K562 (cell line): ENCODE data around the gene KCNMB4. TPM values are rescaled to one million over a fixed set of nuclear protein-coding genes. Genes with fewer than 3 reads are reported as not detected.

Source experiments
- ATAC-seq: fragments of 200-7000 bp; cut with Tn5 transposase; 3 replicates; pipeline ENCODE4 v1.9.1; 2020; ENCODE audit warnings: moderate library complexity
- BruUV-seq: library from RNA; stranded (reverse); fragments of 400-500 nt; replicated peaks from 2 replicates; lab custom pipeline; 2021; lab: Mats Ljungman, UMichigan
- CTCF ChIA-PET: fragments of 300-600 bp; formaldehyde crosslinking; extraction: SDS; loops from one replicate; lab custom pipeline; 2021; ENCODE audit warnings: low intra/inter-chr PET ratio; lab: Yijun Ruan, JAX
- POLR2A ChIA-PET: fragments of 300-600, 350-650 bp; sonication (Branson Sonifier 250); formaldehyde crosslinking; extraction: SDS; loops from one replicate; lab custom pipeline; 2021; ENCODE audit warnings: antibody characterized with exemption, inconsistent platforms; lab: Yijun Ruan, JAX
- DNase-seq, 4 experiments: peaks; one replicate each; pipeline versions ENCODE4 v3.0.0 to v3.0.0-alpha.2; 2011 to 2018; ENCODE audit warnings: low spot score in 3 of 4, mixed read lengths in 3 of 4; ENCODE audit errors: extremely low read depth in 1 of 4
- FAIRE-seq: peaks from 2 replicates; lab custom pipeline; 2011; peaks lifted over from hg19 to GRCh38; lab: Jason Lieb, UNC
- H2AFZ ChIP-seq: 2 replicates; pipeline ENCODE4 v1.6.0; 2011; ENCODE audit warnings: low read depth, low read length, control low read depth, inconsistent platforms
- H3K27ac ChIP-seq: fragments of 200-600 bp; 3 replicates; pipeline ENCODE4 v1.8.0; 2011; ENCODE audit warnings: low read depth, mild to moderate bottlenecking, control low read depth, inconsistent platforms, low read length, moderate library complexity, mixed read lengths; ENCODE audit errors: extremely low read depth
- H3K27me3 ChIP-seq, 2 experiments: fragments of 300-600 bp in 1 of 2; 2 replicates in 1 of 2; 3 replicates in 1 of 2; pipeline versions ENCODE4 v1.6.0 to v1.8.0; 2011; ENCODE audit warnings: inconsistent platforms in 2 of 2, low read length in 2 of 2, mild to moderate bottlenecking in 1 of 2, mixed read lengths in 1 of 2, moderate library complexity in 1 of 2; ENCODE audit not compliant: control insufficient read depth in 2 of 2, insufficient read depth in 2 of 2
- H3K36me3 ChIP-seq: fragments of 300-600 bp; 3 replicates; pipeline ENCODE4 v1.8.0; 2011; ENCODE audit warnings: mild to moderate bottlenecking, low read length, inconsistent platforms; ENCODE audit not compliant: control insufficient read depth, insufficient read depth
- H3K4me1 ChIP-seq, 2 experiments: fragments of 200-600 bp in 1 of 2; replicated peaks in 1 of 2; 2 replicates in 1 of 2; 3 replicates in 1 of 2; pipeline versions ENCODE4 v1.5.1 to v1.8.0; 2011; ENCODE audit warnings: inconsistent platforms in 2 of 2, low read length in 2 of 2, mild to moderate bottlenecking in 1 of 2, mixed read lengths in 1 of 2, moderate library complexity in 1 of 2; ENCODE audit not compliant: control insufficient read depth in 2 of 2, insufficient read depth in 2 of 2
- H3K4me2 ChIP-seq: 2 replicates; pipeline ENCODE4 v1.6.1; 2011; ENCODE audit warnings: low read length, control low read depth, inconsistent platforms, mixed read lengths; ENCODE audit not compliant: insufficient read depth
- H3K4me3 ChIP-seq: fragments of 200-600 bp; sonication (generic), shearing (Covaris generic); 2 replicates; pipeline ENCODE4 v1.5.1; 2016; ENCODE audit warnings: control low read depth, inconsistent platforms
- H3K79me2 ChIP-seq: fragments of 200-600 bp; 3 replicates; pipeline ENCODE4 v1.8.0; 2011; ENCODE audit warnings: low read length, inconsistent platforms; ENCODE audit not compliant: control insufficient read depth, insufficient read depth
- H3K9ac ChIP-seq, 2 experiments: 2 replicates each; pipeline versions ENCODE4 v1.6.0 to v1.6.1; 2011; ENCODE audit warnings: low read depth in 2 of 2, low read length in 2 of 2, control low read depth in 1 of 2, inconsistent platforms in 1 of 2, mild to moderate bottlenecking in 1 of 2, mixed read lengths in 1 of 2; ENCODE audit not compliant: insufficient read depth in 1 of 2
- H3K9me1 ChIP-seq: one replicate; pipeline ENCODE4 v1.6.0; 2011; ENCODE audit warnings: inconsistent platforms, mild to moderate bottlenecking, low read length, moderate library complexity; ENCODE audit not compliant: control insufficient read depth, insufficient read depth
- H3K9me3 ChIP-seq: replicated peaks from 2 replicates; pipeline ENCODE4 v1.5.1; 2011; ENCODE audit warnings: low read depth, low read length, inconsistent platforms; ENCODE audit not compliant: control insufficient read depth, insufficient read depth
- H4K20me1 ChIP-seq: replicated peaks from 2 replicates; pipeline ENCODE4 v1.6.1; 2011; ENCODE audit warnings: low read length, inconsistent platforms, mixed read lengths; ENCODE audit not compliant: control insufficient read depth, insufficient read depth
- BDP1 ChIP-seq: IDR thresholded peaks from 3 replicates; pipeline ENCODE4 v1.6.1; 2011; ENCODE audit not compliant: insufficient read length, insufficient read depth
- C11orf30 ChIP-seq: fragments of 450-650 bp; IDR thresholded peaks from 2 replicates; pipeline ENCODE4 v1.6.1; 2016; ENCODE audit warnings: low read depth, mild to moderate bottlenecking
- FOXJ2 ChIP-seq: fragments of 200-800 bp; sonication (Bioruptor generic); IDR thresholded peaks from 2 replicates; pipeline ENCODE4 v1.6.1; 2016; ENCODE audit warnings: missing genetic modification characterization, missing compliant biosample characterization
- IFI16 ChIP-seq: fragments of 250-450 bp; sonication (Bioruptor Pico); IDR thresholded peaks from 2 replicates; pipeline ENCODE4 v2.1.2; 2022; ENCODE audit warnings: mild to moderate bottlenecking, inconsistent platforms
- NELFE ChIP-seq: IDR thresholded peaks from 2 replicates; pipeline ENCODE4 v1.6.1; 2011; ENCODE audit warnings: mild to moderate bottlenecking; ENCODE audit not compliant: insufficient read depth, insufficient read length
- NFIX ChIP-seq: fragments of 250-450 bp; sonication (Bioruptor Pico); IDR thresholded peaks from 2 replicates; pipeline ENCODE4 v1.4.0; 2020; ENCODE audit warnings: low read depth, mild to moderate bottlenecking, moderate library complexity
- REST ChIP-seq, 2 experiments: fragments of 450-650 bp; formaldehyde crosslinking in 1 of 2; IDR thresholded peaks; 2 replicates each; pipeline versions ENCODE4 v1.4.0 to v1.6.1; 2014 to 2020; ENCODE audit warnings: mild to moderate bottlenecking in 2 of 2, borderline replicate concordance in 1 of 2, low read depth in 1 of 2
- VEZF1 ChIP-seq: fragments of 200-800 bp; sonication (Bioruptor generic); IDR thresholded peaks from 2 replicates; pipeline ENCODE4 v1.6.1; 2017; ENCODE audit warnings: missing genetic modification characterization, missing compliant biosample characterization
- ZBED1 ChIP-seq: IDR thresholded peaks from 2 replicates; pipeline ENCODE4 v1.6.1; 2014
- ZNF232 ChIP-seq: sonication (generic); formaldehyde crosslinking; IDR thresholded peaks from 2 replicates; pipeline ENCODE4 v1.8.0; 2022; ENCODE audit warnings: mild to moderate bottlenecking, missing genetic modification reagents
- ZNF696 ChIP-seq: fragments of 250-450 bp; sonication (Bioruptor Pico); conservative IDR thresholded peaks from 2 replicates; pipeline ENCODE4 v1.4.0; 2020; ENCODE audit warnings: mild to moderate bottlenecking, moderate library complexity
- ZNF76 ChIP-seq: fragments of 250-450 bp; sonication (Bioruptor Pico); IDR thresholded peaks from 2 replicates; pipeline ENCODE4 v1.4.0; 2020; ENCODE audit warnings: mild to moderate bottlenecking, moderate library complexity, borderline replicate concordance
- WGBS: fragments of 100-300 bp; shearing (Covaris generic); methylation state at CpG from one replicate; pipeline ENCODE4 v1.1.6; 2016; ENCODE audit warnings: low coverage, mixed read lengths; ENCODE audit not compliant: insufficient coverage; ENCODE audit errors: missing lambda C conversion rate; 5-methylcytosine and 5-hydroxymethylcytosine counted together
- in situ Hi-C: fragments of 300-500 bp; cut with MboI; formaldehyde crosslinking; loops from 4 replicates; pipeline ENCODE4 v1.15.0; 2018; ENCODE audit warnings: inconsistent platforms, mixed read lengths
- intact Hi-C: fragments of 100-400 bp; cut with micrococcal nuclease; formaldehyde crosslinking; loops from 2 replicates; pipeline ENCODE4 v1.14.2; 2022
- polyA plus RNA-seq, 8 experiments: library from polyadenylated mRNA; depleted of rRNA in 4 of 8; stranded (reverse) in 5 of 8; unstranded in 3 of 8; fragments of >200 nt; fragmentation: Nextera tagmentation in 2 of 8; fragmentation: Illumina TruSeq in 1 of 8; extraction: Ambion mirVana in 2 of 8; extraction: Trizol in 1 of 8; gene quantifications; 2 replicates each; pipeline versions ENCODE4 v1.2.1 to v1.2.3, GENCODE V29; 2011 to 2014; ENCODE audit warnings: inconsistent platforms in 1 of 8, missing spikeins in 1 of 8
- total RNA-seq, 7 experiments: library from RNA; depleted of rRNA in 6 of 7; stranded (reverse); fragments of >200 nt in 6 of 7; fragmentation: Illumina TruSeq in 2 of 7; extraction: Trizol in 2 of 7; gene quantifications; 2 replicates each; pipeline versions ENCODE4 v1.2.1 to v1.2.3, GENCODE V29; 2011 to 2021; ENCODE audit warnings: low replicate concordance in 1 of 7

The KCNMB4 gene
- total and polyA plus RNA-seq, 9 of the 15 experiments (the other 6 are each of a cell fraction or from before 2014, with no cell fraction given) = 0.01 to 0.14 (median 0.06) TPM; not detected in 1

- no peak for ATAC-seq
- H3K79me2 ChIP-seq = no peaks in the 10 kb centered on the region
- H3K9me3 ChIP-seq = no peaks in the 10 kb centered on the region
- H3K27me3 ChIP-seq = peaks cover 0 to under 1% of the 10 kb centered on the region in 2 experiments; a peak in 1 of 5 replicates
- no peak for DNase-seq
- H3K27ac ChIP-seq = no peak overlapping the region
- H4K20me1 ChIP-seq = no peaks in the 10 kb centered on the region
- no peak for FAIRE-seq
- H3K4me3 ChIP-seq = no peak overlapping the region
- H2AFZ ChIP-seq = no peak overlapping the region
- BruUV-seq = no TSS peak
- H3K36me3 ChIP-seq = peaks cover 3% of the 10 kb centered on the region; the same call in 1 of the 3 replicates
- POLR2A ChIA-PET = interaction anchor here (1.8 kb wide), 1 partner anchor 12 kb away, joined by 6 read pairs; no protein-coding TSS in a partner anchor
- 95% methylated on average over 1 of the region's 1 CpG for WGBS
- no peaks in the 10 kb centered on the region for H3K4me1 ChIP-seq
- intact Hi-C loops = loop anchor here (10.0 kb wide), 2 partner anchors 115 to 455 kb away; partner anchors contain the start of gene CNOT2
- no peaks in the 10 kb centered on the region for H3K9me1 ChIP-seq
- no peak overlapping the region for H3K4me2 ChIP-seq
- CTCF ChIA-PET = no interaction called here
- H3K9ac ChIP-seq = no peak overlapping the region
- in situ Hi-C loops = no loop called here
- no peak for TF ChIP-seq ZNF76 (CRISPR knock-in tag)
- TF ChIP-seq ZNF232 = no peak
- peak; percentile 73 for TF ChIP-seq C11orf30
- TF ChIP-seq IFI16 (CRISPR knock-in tag) = no peak
- TF ChIP-seq NFIX (CRISPR knock-in tag) = peak; percentile 57; the same call in 1 of the 2 replicates
- TF ChIP-seq REST (IDR thresholded peaks at IDR 0.05; ENCODE audit: borderline replicate concordance) = no peak
- TF ChIP-seq REST (CRISPR knock-in tag; IDR thresholded peaks at IDR 0.05; ENCODE audit: low read depth) = no peak
- TF ChIP-seq NELFE = no peak
- TF ChIP-seq FOXJ2 (tag) = no peak
- TF ChIP-seq ZBED1 = no peak
- no peak for TF ChIP-seq BDP1
- TF ChIP-seq ZNF696 = no peak
- no peak for TF ChIP-seq VEZF1 (CRISPR knock-in tag)
Measured at GRCh38 chr12:70359458-70360197, 6.5 kb upstream of the KCNMB4 start.
